ENCODE data around the gene SLC38A6. TPM values are rescaled to one million over a fixed set of nuclear protein-coding genes. Genes with fewer than 3 reads are reported as not detected.
A peak's percentile ranks its signal among the peaks of the same experiment; 100 is the strongest.

Gene SLC38A6
- total RNA-seq, 2 donors from 2014 or later = 25.6 to 39.4 TPM

GRCh38 chr14:60945984-60946383, 35.1 kb upstream of the SLC38A6 start:
- TF ChIP-seq, protein P1, sequence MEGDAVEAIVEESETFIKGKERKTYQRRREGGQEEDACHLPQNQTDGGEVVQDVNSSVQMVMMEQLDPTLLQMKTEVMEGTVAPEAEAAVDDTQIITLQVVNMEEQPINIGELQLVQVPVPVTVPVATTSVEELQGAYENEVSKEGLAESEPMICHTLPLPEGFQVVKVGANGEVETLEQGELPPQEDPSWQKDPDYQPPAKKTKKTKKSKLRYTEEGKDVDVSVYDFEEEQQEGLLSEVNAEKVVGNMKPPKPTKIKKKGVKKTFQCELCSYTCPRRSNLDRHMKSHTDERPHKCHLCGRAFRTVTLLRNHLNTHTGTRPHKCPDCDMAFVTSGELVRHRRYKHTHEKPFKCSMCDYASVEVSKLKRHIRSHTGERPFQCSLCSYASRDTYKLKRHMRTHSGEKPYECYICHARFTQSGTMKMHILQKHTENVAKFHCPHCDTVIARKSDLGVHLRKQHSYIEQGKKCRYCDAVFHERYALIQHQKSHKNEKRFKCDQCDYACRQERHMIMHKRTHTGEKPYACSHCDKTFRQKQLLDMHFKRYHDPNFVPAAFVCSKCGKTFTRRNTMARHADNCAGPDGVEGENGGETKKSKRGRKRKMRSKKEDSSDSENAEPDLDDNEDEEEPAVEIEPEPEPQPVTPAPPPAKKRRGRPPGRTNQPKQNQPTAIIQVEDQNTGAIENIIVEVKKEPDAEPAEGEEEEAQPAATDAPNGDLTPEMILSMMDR (IDR thresholded peaks at IDR 0.05) = no peak
- Histone ChIP-seq H3K4me1 (ENCODE audit: control insufficient read depth in 1 of 2, low read depth in 2 of 2) (peaks cover 13 to 26% of the 10 kb centered on the region in 2 donors), H3K27ac (no peak overlapping the region), H3K36me3 (no peaks in the 10 kb centered on the region), H3K9me3 (no peaks in the 10 kb centered on the region), H3K27me3 (replicated peaks; ENCODE audit: insufficient read depth) (no peaks in the 10 kb centered on the region), H3K4me3 (no peak overlapping the region)
- DNase-seq (ENCODE audit: low spot score) = no peak
- no peak for ATAC-seq (ENCODE audit: insufficient number of reproducible peaks, low FRiP score, low read depth)

DNA sequence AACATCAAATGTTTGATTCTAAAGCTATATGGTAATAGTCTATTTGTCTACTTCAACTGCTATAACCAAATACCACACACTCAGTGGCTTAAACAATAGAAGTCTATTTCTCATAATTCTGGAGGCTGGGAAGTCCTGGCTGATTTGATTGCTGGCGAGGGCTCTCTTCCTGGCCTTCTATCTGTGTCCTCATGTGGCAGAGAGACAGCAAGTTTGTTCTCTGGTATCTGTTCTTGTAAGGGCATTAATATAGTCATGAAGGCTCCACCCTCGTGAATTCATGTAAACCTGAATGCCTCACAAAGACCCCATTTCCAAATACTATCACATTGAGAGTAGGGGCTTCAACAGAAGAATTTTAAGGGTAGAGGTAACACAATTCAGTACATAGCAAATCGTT, 34.3 kb upstream of the SLC38A6 start:
- no peaks in the 10 kb centered on the region for H3K27me3 ChIP-seq (replicated peaks; ENCODE audit: insufficient read depth)
- H3K27ac ChIP-seq = no peak overlapping the region
- ATAC-seq (ENCODE audit: insufficient number of reproducible peaks, low FRiP score, low read depth) (no peak), DNase-seq (ENCODE audit: low spot score) (no peak)
- no peaks in the 10 kb centered on the region for H3K36me3 ChIP-seq
- peaks cover 13 to 34% of the 10 kb centered on the region in 2 donors for H3K4me1 ChIP-seq (ENCODE audit: control insufficient read depth in 1 of 2, low read depth in 2 of 2)
- TF ChIP-seq, protein P1 (IDR thresholded peaks at IDR 0.05) = no peak
- H3K9me3 ChIP-seq = no peaks in the 10 kb centered on the region
- H3K4me3 ChIP-seq = no peak overlapping the region

DNA sequence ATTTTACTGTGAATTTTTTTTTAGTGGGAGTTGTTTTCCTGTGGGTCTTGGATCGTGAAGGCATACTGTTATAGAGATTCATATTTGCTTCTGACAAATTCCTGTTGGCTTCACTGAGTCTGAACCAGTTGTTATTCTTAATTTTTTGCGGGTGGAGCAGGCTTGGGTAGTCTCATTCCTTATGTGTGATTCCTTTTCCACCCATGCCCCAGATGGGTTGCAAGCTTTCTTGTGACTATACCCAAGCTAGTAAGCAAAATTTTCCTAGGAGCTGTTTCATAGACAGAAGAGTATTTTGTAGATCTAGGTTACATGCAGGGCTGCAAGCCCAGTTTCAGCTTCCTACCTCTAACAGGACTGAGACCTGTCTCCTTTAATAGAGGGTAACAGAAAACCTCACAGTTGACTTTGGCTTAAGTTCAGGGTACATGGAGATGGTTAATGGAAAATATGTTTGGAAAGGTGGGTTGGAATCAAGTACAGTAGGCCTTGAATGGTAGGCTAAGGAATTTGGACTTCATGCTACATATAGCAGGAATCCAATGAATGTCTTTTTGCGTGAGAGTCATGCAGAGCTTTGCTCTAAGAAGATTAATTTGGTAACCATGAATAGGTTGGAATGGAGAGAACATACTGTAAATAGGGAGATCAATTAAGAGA, 29.1 kb upstream of the SLC38A6 start:
- TF ChIP-seq, protein P1 (IDR thresholded peaks at IDR 0.05) = no peak
- Histone ChIP-seq H3K4me3 (peak overlapping the region; percentile 4), H3K27me3 (replicated peaks; ENCODE audit: insufficient read depth) (no peaks in the 10 kb centered on the region), H3K9me3 (peaks cover 8% of the 10 kb centered on the region), H3K36me3 (no peaks in the 10 kb centered on the region), H3K27ac (peak overlapping the region in 1 of 2 donors; percentile 3), H3K4me1 (ENCODE audit: control insufficient read depth in 1 of 2, low read depth in 2 of 2) (peaks cover 8 to 31% of the 10 kb centered on the region in 2 donors)
- DNase-seq (ENCODE audit: low spot score) (no peak), ATAC-seq (ENCODE audit: insufficient number of reproducible peaks, low FRiP score, low read depth) (peak; percentile 20)

DNA sequence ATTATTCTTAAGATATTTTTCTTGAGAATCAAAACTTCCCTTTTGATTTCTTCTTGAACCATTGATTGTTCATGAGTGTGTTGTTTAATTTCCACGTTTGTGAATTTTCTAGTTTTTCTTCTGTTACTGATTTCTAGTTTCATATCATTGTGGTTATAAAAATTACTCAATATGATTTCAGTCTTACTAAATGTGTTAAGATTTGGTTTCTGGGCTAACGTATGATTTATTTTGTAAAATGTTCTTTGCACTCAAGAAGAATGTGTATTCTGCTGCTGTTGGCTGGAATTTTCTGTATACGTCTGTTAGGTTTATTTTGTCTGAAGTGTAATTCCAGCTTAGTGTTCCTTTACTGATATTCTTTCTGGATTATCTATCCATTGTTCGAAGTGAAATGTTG, 24.8 kb upstream of the SLC38A6 start:
- Histone ChIP-seq H3K27me3 (replicated peaks; ENCODE audit: insufficient read depth) (no peaks in the 10 kb centered on the region), H3K27ac (no peak overlapping the region), H3K4me1 (ENCODE audit: control insufficient read depth in 1 of 2, low read depth in 2 of 2) (peaks cover 0 to 10% of the 10 kb centered on the region in 2 donors), H3K36me3 (no peaks in the 10 kb centered on the region), H3K9me3 (peaks cover 26% of the 10 kb centered on the region), H3K4me3 (no peak overlapping the region)
- TF ChIP-seq, protein P1 (IDR thresholded peaks at IDR 0.05) = no peak
- DNase-seq (ENCODE audit: low spot score) (no peak), ATAC-seq (ENCODE audit: insufficient number of reproducible peaks, low FRiP score, low read depth) (no peak)

DNA sequence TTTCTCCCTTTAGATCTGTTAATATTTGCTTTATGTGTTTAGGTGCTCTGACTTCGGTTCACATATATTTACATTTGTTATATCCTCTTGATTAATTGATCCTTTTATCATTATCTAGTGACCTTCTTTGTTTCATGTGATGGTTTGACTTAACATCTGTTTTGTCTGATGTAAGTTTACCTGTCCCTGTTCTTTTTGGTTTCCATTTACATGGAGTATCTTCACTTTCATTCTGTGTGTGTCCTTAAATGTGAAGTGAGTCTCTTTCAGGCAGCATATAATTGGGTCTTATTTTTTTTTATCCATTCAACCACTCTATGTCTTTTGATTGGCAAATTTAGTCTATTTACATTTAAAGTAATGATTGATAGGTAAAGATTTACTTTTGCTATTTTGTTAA, 24.4 kb upstream of the SLC38A6 start:
- no peaks in the 10 kb centered on the region for H3K27me3 ChIP-seq (replicated peaks; ENCODE audit: insufficient read depth)
- no peaks in the 10 kb centered on the region for H3K36me3 ChIP-seq
- peaks cover 26% of the 10 kb centered on the region for H3K9me3 ChIP-seq
- DNase-seq (ENCODE audit: low spot score) (no peak), ATAC-seq (ENCODE audit: insufficient number of reproducible peaks, low FRiP score, low read depth) (no peak)
- no peak overlapping the region for H3K27ac ChIP-seq
- peaks cover 0 to 5% of the 10 kb centered on the region in 2 donors for H3K4me1 ChIP-seq (ENCODE audit: control insufficient read depth in 1 of 2, low read depth in 2 of 2)
- TF ChIP-seq, protein P1 (IDR thresholded peaks at IDR 0.05) = no peak
- H3K4me3 ChIP-seq = no peak overlapping the region
